HepG2 (cell line): ENCODE data around the gene SOBP. TPM values are rescaled to one million over a fixed set of nuclear protein-coding genes. Genes with fewer than 3 reads are reported as not detected.

ENCODE experiments used
- DNMT3B ChIP-seq: conservative IDR thresholded peaks from 2 replicates; pipeline ENCODE4 v1.6.1; 2016; ENCODE audit warnings: missing biosample characterization, control low read depth
- GMEB1 ChIP-seq: sonication (generic); formaldehyde crosslinking; IDR thresholded peaks from 2 replicates; pipeline ENCODE4 v1.5.1; 2020; ENCODE audit warnings: missing genetic modification reagents, mild to moderate bottlenecking, borderline replicate concordance
- JUNB ChIP-seq: sonication (generic); formaldehyde crosslinking; IDR thresholded peaks from 2 replicates; pipeline ENCODE4 v1.8.0; 2022; ENCODE audit warnings: missing genetic modification reagents, mild to moderate bottlenecking, borderline replicate concordance
- KAT7 ChIP-seq: IDR thresholded peaks from 2 replicates; pipeline ENCODE4 v1.6.1; 2018; ENCODE audit warnings: borderline replicate concordance, missing compliant biosample characterization
- MIXL1 ChIP-seq: IDR thresholded peaks from 2 replicates; pipeline ENCODE4 v1.6.1; 2016
- ZNF337 ChIP-seq: sonication (generic); formaldehyde crosslinking; IDR thresholded peaks from 2 replicates; pipeline ENCODE4 v1.5.1; 2020; ENCODE audit warnings: missing genetic modification reagents, low read depth, mild to moderate bottlenecking, borderline replicate concordance
- ZNF891 ChIP-seq: sonication (generic); formaldehyde crosslinking; IDR thresholded peaks from 2 replicates; pipeline ENCODE4 v1.5.0; 2020; ENCODE audit warnings: mild to moderate bottlenecking, missing genetic modification reagents
- polyA plus RNA-seq, 8 experiments: library from polyadenylated mRNA; depleted of rRNA in 3 of 8; stranded (reverse) in 7 of 8; unstranded in 1 of 8; fragments of >200 nt; fragmentation: Illumina TruSeq in 4 of 8; extraction: Trizol in 4 of 8; gene quantifications; 2 replicates each; pipeline versions ENCODE4 v1.2.1 to v1.2.3, GENCODE V29; 2011 to 2016; ENCODE audit warnings: low read depth in 4 of 8, missing spikeins in 1 of 8, mixed read lengths in 1 of 8; ENCODE audit not compliant: insufficient read depth in 1 of 8
- total RNA-seq, 5 experiments: library from RNA; depleted of rRNA; stranded (reverse); fragments of >200 nt; fragmentation: Illumina TruSeq; extraction: Trizol; gene quantifications; 2 replicates each; pipeline ENCODE4 v1.2.3, GENCODE V29; 2016; ENCODE audit warnings: low read depth in 1 of 5
- TF ChIP-seq, protein P1 (sequence below), 2 experiments: fragments of 450-650 bp in 1 of 2; sonication (generic) in 1 of 2; formaldehyde crosslinking in 1 of 2; IDR thresholded peaks; 2 replicates each; pipeline versions ENCODE4 v1.6.1 to v1.8.0; 2016 to 2022; ENCODE audit warnings: antibody characterized with exemption in 1 of 2, mild to moderate bottlenecking in 1 of 2, missing genetic modification reagents in 1 of 2
- TF ChIP-seq, protein P2 (sequence below): IDR thresholded peaks from 2 replicates; pipeline ENCODE4 v1.6.1; 2012; ENCODE audit warnings: low read depth, low read length, improper control_type of control experiment

The SOBP gene
- total and polyA plus RNA-seq, 2 of the 13 experiments (the other 11 are each of a cell fraction or from before 2014, with no cell fraction given) = 1.5 to 6.9 TPM

- TF ChIP-seq, protein P1, sequence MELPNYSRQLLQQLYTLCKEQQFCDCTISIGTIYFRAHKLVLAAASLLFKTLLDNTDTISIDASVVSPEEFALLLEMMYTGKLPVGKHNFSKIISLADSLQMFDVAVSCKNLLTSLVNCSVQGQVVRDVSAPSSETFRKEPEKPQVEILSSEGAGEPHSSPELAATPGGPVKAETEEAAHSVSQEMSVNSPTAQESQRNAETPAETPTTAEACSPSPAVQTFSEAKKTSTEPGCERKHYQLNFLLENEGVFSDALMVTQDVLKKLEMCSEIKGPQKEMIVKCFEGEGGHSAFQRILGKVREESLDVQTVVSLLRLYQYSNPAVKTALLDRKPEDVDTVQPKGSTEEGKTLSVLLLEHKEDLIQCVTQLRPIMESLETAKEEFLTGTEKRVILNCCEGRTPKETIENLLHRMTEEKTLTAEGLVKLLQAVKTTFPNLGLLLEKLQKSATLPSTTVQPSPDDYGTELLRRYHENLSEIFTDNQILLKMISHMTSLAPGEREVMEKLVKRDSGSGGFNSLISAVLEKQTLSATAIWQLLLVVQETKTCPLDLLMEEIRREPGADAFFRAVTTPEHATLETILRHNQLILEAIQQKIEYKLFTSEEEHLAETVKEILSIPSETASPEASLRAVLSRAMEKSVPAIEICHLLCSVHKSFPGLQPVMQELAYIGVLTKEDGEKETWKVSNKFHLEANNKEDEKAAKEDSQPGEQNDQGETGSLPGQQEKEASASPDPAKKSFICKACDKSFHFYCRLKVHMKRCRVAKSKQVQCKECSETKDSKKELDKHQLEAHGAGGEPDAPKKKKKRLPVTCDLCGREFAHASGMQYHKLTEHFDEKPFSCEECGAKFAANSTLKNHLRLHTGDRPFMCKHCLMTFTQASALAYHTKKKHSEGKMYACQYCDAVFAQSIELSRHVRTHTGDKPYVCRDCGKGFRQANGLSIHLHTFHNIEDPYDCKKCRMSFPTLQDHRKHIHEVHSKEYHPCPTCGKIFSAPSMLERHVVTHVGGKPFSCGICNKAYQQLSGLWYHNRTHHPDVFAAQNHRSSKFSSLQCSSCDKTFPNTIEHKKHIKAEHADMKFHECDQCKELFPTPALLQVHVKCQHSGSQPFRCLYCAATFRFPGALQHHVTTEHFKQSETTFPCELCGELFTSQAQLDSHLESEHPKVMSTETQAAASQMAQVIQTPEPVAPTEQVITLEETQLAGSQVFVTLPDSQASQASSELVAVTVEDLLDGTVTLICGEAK (IDR thresholded peaks at IDR 0.05) = no peak
- TF ChIP-seq, protein P1 (CRISPR knock-in tag; IDR thresholded peaks at IDR 0.05) = no peak
- TF ChIP-seq KAT7 (CRISPR knock-in tag) (no peak), ZNF891 (CRISPR knock-in tag) (no peak), DNMT3B (CRISPR knock-in tag) (0 out of 2 replicates have a peak, but pooled peaks have one; percentile 56), JUNB (CRISPR knock-in tag) (peak; percentile 79), GMEB1 (CRISPR knock-in tag) (0 out of 2 replicates have a peak, but pooled peaks have one; percentile 15), ZNF337 (CRISPR knock-in tag) (no peak), MIXL1 (CRISPR knock-in tag) (peak; percentile 98)
- TF ChIP-seq, protein P2, sequence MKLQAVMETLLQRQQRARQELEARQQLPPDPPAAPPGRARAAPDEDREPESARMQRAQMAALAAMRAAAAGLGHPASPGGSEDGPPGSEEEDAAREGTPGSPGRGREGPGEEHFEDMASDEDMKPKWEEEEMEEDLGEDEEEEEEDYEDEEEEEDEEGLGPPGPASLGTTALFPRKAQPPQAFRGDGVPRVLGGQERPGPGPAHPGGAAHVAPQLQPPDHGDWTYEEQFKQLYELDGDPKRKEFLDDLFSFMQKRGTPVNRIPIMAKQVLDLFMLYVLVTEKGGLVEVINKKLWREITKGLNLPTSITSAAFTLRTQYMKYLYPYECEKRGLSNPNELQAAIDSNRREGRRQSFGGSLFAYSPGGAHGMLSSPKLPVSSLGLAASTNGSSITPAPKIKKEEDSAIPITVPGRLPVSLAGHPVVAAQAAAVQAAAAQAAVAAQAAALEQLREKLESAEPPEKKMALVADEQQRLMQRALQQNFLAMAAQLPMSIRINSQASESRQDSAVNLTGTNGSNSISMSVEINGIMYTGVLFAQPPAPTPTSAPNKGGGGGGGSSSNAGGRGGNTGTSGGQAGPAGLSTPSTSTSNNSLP = peak; percentile 87
- TF ChIP-seq, all 625 proteins: peak for 202
Measured at GRCh38 chr6:107539409-107539808, 49.5 kb downstream of the SOBP start (continued).
